Thyroid gland (tissue), 4 donors: ENCODE results near the gene MYL3.

Experiments
- CTCF ChIP-seq, 6 experiments: fragments of 200-600 bp in 3 of 6; fragments of 450-650 bp in 3 of 6; sonication (generic) in 3 of 6; IDR thresholded peaks; one replicate each; pipeline ENCODE4 v1.5.1; 2016 to 2019; ENCODE audit warnings: antibody characterized with exemption in 6 of 6, mild to moderate bottlenecking in 2 of 6, inconsistent platforms in 1 of 6, moderate library complexity in 1 of 6
- POLR2A ChIP-seq, 2 donors: fragments of 450-650 bp; IDR thresholded peaks; one replicate each; pipeline ENCODE4 v1.6.1; 2017; ENCODE audit warnings: antibody characterized with exemption in 2 of 2, mild to moderate bottlenecking in 2 of 2, moderate library complexity in 1 of 2

DNA sequence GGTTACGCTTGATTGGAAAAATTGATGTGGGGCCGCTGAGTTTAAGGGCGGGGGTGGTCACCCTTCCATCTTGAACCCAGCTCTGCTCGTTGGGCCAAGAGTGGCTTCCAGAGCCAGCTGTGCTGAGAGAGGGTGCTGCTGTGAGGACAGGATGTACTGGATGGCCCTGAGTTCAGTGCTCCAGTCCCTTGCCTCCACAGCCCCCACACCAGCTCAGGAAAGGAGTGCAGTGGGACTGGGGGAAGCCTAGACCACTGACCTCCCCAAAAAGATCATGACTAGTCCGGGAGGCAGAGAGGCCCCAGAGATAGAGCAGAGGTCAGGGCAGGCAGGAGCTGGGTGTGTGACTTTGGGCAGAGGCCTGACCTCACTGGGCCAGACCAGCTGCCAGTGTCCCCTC is 10.3 kb upstream of the MYL3 start:
- TF ChIP-seq CTCF (IDR thresholded peaks at IDR 0.05) (no peak), POLR2A (IDR thresholded peaks at IDR 0.05) (no peak)
